Measurements from ENCODE around the gene NKX3-2. TPM values are rescaled to one million over a fixed set of nuclear protein-coding genes. Genes with fewer than 3 reads are reported as not detected.

Gene NKX3-2
- total RNA-seq, 1 experiment from 2014 or later = 0.07 TPM

- BruUV-seq (replicated peaks) = no TSS peak
- H3K4me2 ChIP-seq (ENCODE audit: low read length) = no peak overlapping the region
- ChIA-PET CTCF (no interaction called here), POLR2A (ENCODE audit: unreplicated experiment) (no interaction called here)
- no peak overlapping the region for H2AFZ ChIP-seq (ENCODE audit: low read length)
- no peaks in the 10 kb centered on the region for H3K9me3 ChIP-seq (ENCODE audit: low read length)
- no peak for DNase-seq
- no peak overlapping the region for H3K4me3 ChIP-seq (ENCODE audit: low read length)
- no peaks in the 10 kb centered on the region for H3K36me3 ChIP-seq (ENCODE audit: low read depth, low read length)
- intact Hi-C loops (cut with micrococcal nuclease) = no loop called here
- H3K79me2 ChIP-seq (ENCODE audit: low read length) = no peaks in the 10 kb centered on the region
- H4K20me1 ChIP-seq (ENCODE audit: low read length) = no peaks in the 10 kb centered on the region
- H3K9ac ChIP-seq (ENCODE audit: low read length) = no peak overlapping the region
- H3K4me1 ChIP-seq (ENCODE audit: insufficient read depth, low read length) = peaks cover 5% of the 10 kb centered on the region
- H3K9me2 ChIP-seq (replicated peaks; ENCODE audit: low read length) = no peaks in the 10 kb centered on the region
- ATAC-seq = no peak
- TF ChIP-seq CTCF (conservative IDR thresholded peaks at IDR 0.05; ENCODE audit: low read depth, low read length) = no peak
- TF ChIP-seq EZH2phosphoT487 (IDR thresholded peaks at IDR 0.05; ENCODE audit: borderline replicate concordance, low read length) = no peak
- no peak for TF ChIP-seq EZH2 (IDR thresholded peaks at IDR 0.05; ENCODE audit: low read length, unreplicated experiment)
- H3K27me3 ChIP-seq (ENCODE audit: low read length) = peaks cover 48% of the 10 kb centered on the region
- H3F3A ChIP-seq (ENCODE audit: low read length, unreplicated experiment) = no peaks in the 10 kb centered on the region
- H3K27ac ChIP-seq (ENCODE audit: low read length) = no peak overlapping the region
Observed at GRCh38 chr4:13540446-13541175, 3.7 kb downstream of the NKX3-2 start.

GRCh38 chr4:13539619-13540445, 4.5 kb downstream of the NKX3-2 start:
- H3K9ac ChIP-seq (ENCODE audit: low read length) = no peak overlapping the region
- H3K4me2 ChIP-seq (ENCODE audit: low read length) = no peak overlapping the region

More at GRCh38 chr4:13539619-13540445, 4.5 kb downstream of the NKX3-2 start:
- TF ChIP-seq EZH2 (IDR thresholded peaks at IDR 0.05; ENCODE audit: low read length, unreplicated experiment) (no peak), EZH2phosphoT487 (IDR thresholded peaks at IDR 0.05; ENCODE audit: borderline replicate concordance, low read length) (no peak), CTCF (conservative IDR thresholded peaks at IDR 0.05; ENCODE audit: low read depth, low read length) (no peak)
- BruUV-seq (replicated peaks) = no TSS peak
- Histone ChIP-seq H3K36me3 (ENCODE audit: low read depth, low read length) (no peaks in the 10 kb centered on the region), H2AFZ (ENCODE audit: low read length) (no peak overlapping the region), H4K20me1 (ENCODE audit: low read length) (no peaks in the 10 kb centered on the region), H3K27me3 (ENCODE audit: low read length) (peaks cover 56% of the 10 kb centered on the region), H3K4me1 (ENCODE audit: insufficient read depth, low read length) (no peaks in the 10 kb centered on the region), H3F3A (ENCODE audit: low read length, unreplicated experiment) (no peaks in the 10 kb centered on the region), H3K79me2 (ENCODE audit: low read length) (no peaks in the 10 kb centered on the region), H3K4me3 (ENCODE audit: low read length) (no peak overlapping the region), H3K27ac (ENCODE audit: low read length) (no peak overlapping the region), H3K9me2 (replicated peaks; ENCODE audit: low read length) (no peaks in the 10 kb centered on the region), H3K9me3 (ENCODE audit: low read length) (no peaks in the 10 kb centered on the region)
- ATAC-seq (no peak), DNase-seq (no peak)
- CTCF ChIA-PET = no interaction called here
- POLR2A ChIA-PET (ENCODE audit: unreplicated experiment) = no interaction called here
- intact Hi-C loops (cut with micrococcal nuclease) = no loop called here
